Measurements from ENCODE around the gene DAAM2. TPM values are rescaled to one million over a fixed set of nuclear protein-coding genes. Genes with fewer than 3 reads are reported as not detected.

DAAM2 gene
- total RNA-seq, 2 donors from 2014 or later = 10.1 to 12.2 TPM

- H3K36me3 ChIP-seq (replicated peaks in 1 of 2; ENCODE audit: insufficient read depth in 1 of 2, low read depth in 2 of 2) = no peaks in the 10 kb centered on the region
- H3K27ac ChIP-seq = no peak overlapping the region
- no peaks in the 10 kb centered on the region for H3K27me3 ChIP-seq
- no peak for DNase-seq
- no peaks in the 10 kb centered on the region for H3K9me3 ChIP-seq
- H3K4me3 ChIP-seq = no peak overlapping the region
- intact Hi-C loops (cut with DNase I) = no loop called here
- WGBS, 2 donors = 86% methylated on average over 5 of the region's 5 CpGs
- peaks cover under 1% of the 10 kb centered on the region for H3K4me1 ChIP-seq
- TF ChIP-seq POLR2A (IDR thresholded peaks at IDR 0.05) (no peak), CTCF (IDR thresholded peaks at IDR 0.05) (no peak)
- no peak for ATAC-seq
Measured at GRCh38 chr6:39948199-39948791, 156.1 kb downstream of the DAAM2 start.

GRCh38 chr6:39950125-39950720 is 158.0 kb downstream of the DAAM2 start:
- H3K9me3 ChIP-seq = no peaks in the 10 kb centered on the region
- no peak for DNase-seq
- no peaks in the 10 kb centered on the region for H3K27me3 ChIP-seq
- ATAC-seq = no peak
- TF ChIP-seq CTCF (IDR thresholded peaks at IDR 0.05) (no peak), POLR2A (IDR thresholded peaks at IDR 0.05) (no peak)
- intact Hi-C loops (cut with DNase I) = no loop called here
- H3K36me3 ChIP-seq (replicated peaks in 1 of 2; ENCODE audit: insufficient read depth in 1 of 2, low read depth in 2 of 2) = no peaks in the 10 kb centered on the region
- H3K27ac ChIP-seq = no peak overlapping the region
- H3K4me3 ChIP-seq = no peak overlapping the region
- no peaks in the 10 kb centered on the region for H3K4me1 ChIP-seq

DNA sequence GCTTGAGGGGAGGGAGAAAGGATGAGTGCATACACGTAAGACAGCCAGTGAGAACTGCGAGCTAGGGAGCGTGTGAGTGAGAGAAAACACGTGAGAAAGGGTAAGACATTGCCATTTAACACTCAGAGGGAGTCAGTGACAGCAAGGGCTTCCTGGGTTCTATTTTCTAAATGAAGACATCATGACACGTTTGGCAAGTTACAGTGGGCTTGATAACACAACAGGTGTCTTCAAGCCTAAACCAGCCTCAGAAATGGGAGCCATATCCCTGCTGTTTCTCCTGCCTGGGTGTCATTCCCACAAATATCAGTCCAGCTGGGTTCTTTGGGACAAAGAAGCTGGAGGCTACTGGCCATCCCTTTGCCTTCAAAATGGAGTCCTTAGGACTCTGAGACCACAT is 159.0 kb downstream of the DAAM2 start:
- 86 to 88% methylated on average over 5 of the region's 5 CpGs for WGBS, 2 donors
- DNase-seq (no peak), ATAC-seq (no peak)
- Histone ChIP-seq H3K4me1 (no peaks in the 10 kb centered on the region), H3K27me3 (no peaks in the 10 kb centered on the region), H3K9me3 (no peaks in the 10 kb centered on the region), H3K4me3 (no peak overlapping the region), H3K36me3 (replicated peaks in 1 of 2; ENCODE audit: insufficient read depth in 1 of 2, low read depth in 2 of 2) (no peaks in the 10 kb centered on the region), H3K27ac (no peak overlapping the region)
- intact Hi-C loops (cut with DNase I) = no loop called here
- no peak for TF ChIP-seq CTCF (IDR thresholded peaks at IDR 0.05)
- no peak for TF ChIP-seq POLR2A (IDR thresholded peaks at IDR 0.05)

DNA sequence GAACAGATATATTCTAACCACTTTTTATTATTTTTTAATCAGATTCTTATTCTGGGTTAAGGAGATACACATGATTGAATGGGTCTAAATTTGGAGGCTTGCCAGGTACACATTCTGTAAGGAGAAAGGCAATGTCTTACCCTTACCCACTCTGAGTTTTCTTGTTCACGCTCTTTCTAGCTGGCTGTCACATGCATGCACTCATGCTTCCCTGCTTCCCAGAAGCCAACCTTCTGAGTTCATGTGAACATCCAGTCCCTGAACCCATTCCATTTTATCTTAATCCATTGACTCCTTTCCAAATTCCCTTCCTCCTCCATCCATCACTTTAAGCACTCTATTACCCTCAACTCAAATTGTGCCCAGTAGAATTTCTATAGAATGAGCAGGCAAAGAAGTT is 159.5 kb downstream of the DAAM2 start:
- no peaks in the 10 kb centered on the region for H3K27me3 ChIP-seq
- no peaks in the 10 kb centered on the region for H3K4me1 ChIP-seq
- no peak overlapping the region for H3K27ac ChIP-seq
- H3K9me3 ChIP-seq = no peaks in the 10 kb centered on the region
- 95 to 100% methylated on average over 1 of the region's 1 CpG for WGBS, 2 donors
- no peak for DNase-seq
- no peak for ATAC-seq
- TF ChIP-seq CTCF (IDR thresholded peaks at IDR 0.05) (no peak), POLR2A (IDR thresholded peaks at IDR 0.05) (no peak)
- no peak overlapping the region for H3K4me3 ChIP-seq
- no peaks in the 10 kb centered on the region for H3K36me3 ChIP-seq (replicated peaks in 1 of 2; ENCODE audit: insufficient read depth in 1 of 2, low read depth in 2 of 2)
- intact Hi-C loops (cut with DNase I) = no loop called here

- H3K4me3 ChIP-seq = no peak overlapping the region
- TF ChIP-seq POLR2A (IDR thresholded peaks at IDR 0.05) (no peak), CTCF (IDR thresholded peaks at IDR 0.05) (no peak)
- no peaks in the 10 kb centered on the region for H3K36me3 ChIP-seq (replicated peaks in 1 of 2; ENCODE audit: insufficient read depth in 1 of 2, low read depth in 2 of 2)
- ATAC-seq (no peak), DNase-seq (no peak)
- no peaks in the 10 kb centered on the region for H3K4me1 ChIP-seq
- 88 to 90% methylated on average over 4 of the region's 4 CpGs for WGBS, 2 donors
- H3K9me3 ChIP-seq = no peaks in the 10 kb centered on the region
- intact Hi-C loops (cut with DNase I) = no loop called here
- H3K27ac ChIP-seq = no peak overlapping the region
- H3K27me3 ChIP-seq = no peaks in the 10 kb centered on the region
Measured at GRCh38 chr6:39952167-39952566, 160.0 kb downstream of the DAAM2 start.

All from body of pancreas (tissue), 4 donors.